HG03520 (cell line): ENCODE results near the gene COPS9.

Experiments
- ATAC-seq: cut with Tn5 transposase; IDR thresholded peaks from one replicate; pipeline ENCODE4 v1.9.1; 2021; ENCODE audit warnings: mild to moderate bottlenecking, moderate library complexity; ENCODE audit not compliant: unreplicated experiment

The COPS9 gene

GRCh38 chr2:240137596-240138253 is 1.6 kb upstream of the COPS9 start:
- no peak for ATAC-seq

DNA sequence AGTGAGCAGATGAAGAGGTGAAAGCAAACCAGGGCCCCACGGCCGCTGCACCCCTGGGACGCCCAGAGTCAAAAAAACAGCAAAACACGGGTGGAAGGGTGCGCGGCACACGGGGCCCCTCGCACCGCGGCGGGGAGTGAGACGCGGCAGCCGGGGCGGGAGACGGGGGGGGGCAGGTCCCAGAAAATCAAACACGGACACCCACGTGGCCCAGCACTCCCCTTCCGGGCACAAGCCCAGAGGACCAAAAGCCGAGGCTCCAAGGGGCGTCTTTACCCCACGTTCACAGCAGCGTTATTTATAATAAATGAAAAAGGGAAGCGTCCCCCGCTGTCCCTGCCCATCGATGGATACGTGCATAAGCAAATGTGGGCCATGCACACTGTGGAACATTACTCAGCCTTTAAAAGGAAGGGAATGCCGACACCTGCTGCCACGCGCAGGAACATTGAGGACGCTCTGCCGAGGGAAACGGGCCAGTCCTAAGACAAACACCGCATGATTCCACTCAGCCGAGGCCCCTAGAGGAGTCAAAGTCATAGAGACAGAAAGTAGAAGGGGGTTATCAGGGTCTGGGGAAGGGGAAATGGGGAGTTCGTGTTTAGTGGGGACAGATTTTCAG is 677 bp upstream of the COPS9 start:
- no peak for ATAC-seq

GRCh38 chr2:240135706-240136012 is 446 bp downstream of the COPS9 start:
- ATAC-seq: peak; percentile 26

DNA sequence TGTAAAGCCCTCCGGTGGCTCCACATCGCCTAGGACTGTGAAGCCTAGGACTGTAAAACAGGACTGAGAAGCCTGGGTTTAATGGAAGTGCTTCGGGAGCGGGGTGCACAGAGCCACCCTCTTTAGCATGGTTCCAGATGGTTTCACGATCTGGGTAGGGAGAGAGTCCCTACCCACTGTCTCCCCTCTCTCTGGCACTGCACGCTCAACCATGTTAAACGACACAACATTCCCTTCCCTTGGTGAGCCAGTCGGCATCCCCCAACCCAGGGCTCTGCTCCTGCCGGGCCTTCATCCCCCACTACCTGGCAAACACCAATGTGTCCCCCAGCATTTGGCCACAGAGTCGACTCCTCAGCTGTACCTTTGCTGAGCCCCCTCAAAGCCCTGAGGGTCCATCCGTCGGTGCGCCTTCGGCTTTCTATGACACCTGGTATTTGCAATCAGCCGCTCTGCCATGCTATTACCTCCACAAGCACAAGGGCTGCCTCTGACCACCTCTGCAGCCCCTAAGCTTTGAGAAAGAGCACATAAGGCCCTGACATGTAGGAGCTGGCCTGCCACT is 1.1 kb downstream of the COPS9 start:
- no peak for ATAC-seq

DNA sequence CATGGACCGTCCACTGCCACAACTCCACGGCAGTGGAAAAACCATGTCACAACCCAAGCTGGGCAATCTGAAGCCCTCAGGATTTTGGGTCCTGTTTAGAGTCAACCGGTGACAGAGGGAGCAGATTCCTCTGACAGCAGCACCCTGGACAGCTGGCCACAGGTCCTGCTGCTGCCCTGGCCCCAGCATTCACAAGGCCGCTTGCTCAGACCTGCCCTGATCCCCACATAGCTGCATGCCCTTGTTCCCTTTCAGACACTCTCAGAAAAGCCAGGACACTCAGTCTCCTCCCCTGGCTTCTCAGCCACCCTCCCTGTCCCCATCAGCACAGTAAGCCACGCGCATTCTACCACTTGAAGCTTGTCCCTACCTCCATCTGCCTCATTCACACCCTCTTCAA is 1.6 kb downstream of the COPS9 start:
- no peak for ATAC-seq

GRCh38 chr2:240133401-240133800 is 2.7 kb downstream of the COPS9 start:
- ATAC-seq: no peak

DNA sequence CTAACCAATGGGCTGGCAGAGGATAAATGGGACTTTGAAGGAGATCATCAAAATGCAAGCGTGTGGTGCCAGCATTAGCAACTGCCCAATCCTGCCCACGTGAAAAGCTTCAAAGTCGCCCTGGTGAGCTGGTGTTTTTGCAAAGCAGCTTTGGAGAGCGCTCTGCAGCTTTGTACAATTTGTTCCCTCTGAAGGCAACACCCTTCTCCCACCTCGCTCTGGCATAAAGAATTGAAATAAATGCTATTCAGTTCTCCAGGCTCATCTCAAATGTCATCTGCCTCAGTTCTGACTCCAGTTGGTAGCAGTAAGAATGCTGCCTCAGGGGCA is 3.5 kb downstream of the COPS9 start:
- no peak for ATAC-seq

- no peak for ATAC-seq
Observed at GRCh38 chr2:240131941-240132650, 4.0 kb downstream of the COPS9 start.

DNA sequence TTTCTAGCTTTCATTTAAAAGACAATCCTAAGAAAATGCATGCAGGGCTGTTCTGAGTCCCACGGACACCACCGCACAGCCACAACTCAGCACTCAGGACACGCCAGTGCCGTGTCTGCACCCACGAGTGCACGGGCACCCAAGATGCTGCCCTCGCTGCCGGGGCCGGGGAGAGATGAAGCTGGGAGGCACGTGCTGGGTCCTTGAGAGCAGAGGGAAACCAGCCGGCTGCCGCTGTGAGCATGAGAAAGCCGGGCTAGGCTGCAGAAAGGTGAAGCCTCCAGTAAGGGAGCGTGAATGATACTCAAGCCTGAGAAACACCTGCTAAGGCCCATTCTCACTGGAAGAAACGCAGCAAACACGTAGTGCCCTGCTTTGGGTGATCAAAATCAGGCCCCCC is 4.8 kb downstream of the COPS9 start:
- no peak for ATAC-seq

DNA sequence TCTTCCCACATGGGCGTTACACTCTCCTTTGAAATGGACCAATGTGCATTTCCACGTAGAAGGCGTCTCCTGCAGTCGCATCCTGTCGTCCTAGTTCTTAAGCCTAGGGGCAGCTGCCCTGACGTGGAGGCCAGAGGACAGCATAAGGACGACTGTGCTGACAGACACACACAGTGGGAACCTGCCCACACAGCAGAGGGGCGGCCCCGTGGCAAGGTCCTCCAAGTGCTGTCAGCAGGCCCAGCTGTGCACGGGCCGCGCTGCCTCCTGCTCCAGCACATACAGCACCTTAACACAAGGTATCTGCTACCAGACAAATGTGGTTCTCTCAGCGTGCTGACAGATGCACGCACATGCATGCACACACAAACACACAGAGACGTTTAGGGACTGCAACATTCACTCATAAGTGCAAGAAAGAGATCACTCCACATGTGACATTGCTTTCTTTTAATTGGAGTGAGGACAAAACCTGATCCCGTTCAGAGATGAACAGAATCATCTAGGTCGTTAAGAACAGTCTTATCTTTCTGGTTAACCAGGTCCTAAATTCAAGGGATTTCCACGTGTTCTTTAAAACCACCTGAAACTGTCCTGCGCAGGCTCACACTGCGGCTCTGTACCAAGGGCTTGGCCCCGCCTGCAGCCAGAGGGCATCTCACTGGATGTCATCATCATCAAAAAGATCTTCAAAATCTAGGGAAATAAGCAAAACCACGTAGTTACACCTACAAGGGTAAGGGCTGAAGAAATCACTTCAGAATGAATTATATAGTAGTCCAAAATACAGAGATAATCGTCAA is 5.5 kb downstream of the COPS9 start:
- no peak for ATAC-seq

DNA sequence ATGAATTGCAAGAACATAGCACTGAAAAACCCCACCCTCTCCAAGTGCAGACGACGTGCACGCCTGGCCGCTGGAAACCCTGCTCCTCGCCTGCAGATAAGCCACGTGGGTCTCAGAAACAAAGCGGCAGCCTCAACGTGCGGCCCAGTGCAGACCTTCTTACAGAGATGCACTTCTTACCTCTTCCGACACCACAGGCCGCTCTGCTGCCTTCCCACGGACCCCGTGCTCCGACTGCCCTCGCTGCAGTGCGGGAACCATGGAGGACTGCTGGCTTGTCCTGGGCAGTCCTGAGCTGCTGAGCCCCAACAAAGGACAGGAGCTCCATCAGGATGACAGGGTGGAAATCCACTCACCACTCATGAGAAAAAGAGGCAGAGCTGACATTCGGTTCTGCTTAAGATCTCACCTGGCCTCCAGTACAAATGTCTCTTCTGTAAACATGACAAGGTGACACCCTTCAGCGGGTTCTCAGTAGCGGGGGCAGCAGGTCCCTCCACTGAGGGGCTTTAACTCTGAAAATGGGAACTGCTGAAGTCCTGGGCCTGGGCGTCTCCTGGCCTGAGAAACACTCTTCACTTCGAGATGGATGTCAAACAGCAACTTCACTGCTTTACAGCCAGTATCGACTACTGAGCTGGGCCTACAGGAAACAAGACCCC is 6.2 kb downstream of the COPS9 start:
- no peak for ATAC-seq

- no peak for ATAC-seq
Observed at GRCh38 chr2:240129311-240129710, 6.8 kb downstream of the COPS9 start.

DNA sequence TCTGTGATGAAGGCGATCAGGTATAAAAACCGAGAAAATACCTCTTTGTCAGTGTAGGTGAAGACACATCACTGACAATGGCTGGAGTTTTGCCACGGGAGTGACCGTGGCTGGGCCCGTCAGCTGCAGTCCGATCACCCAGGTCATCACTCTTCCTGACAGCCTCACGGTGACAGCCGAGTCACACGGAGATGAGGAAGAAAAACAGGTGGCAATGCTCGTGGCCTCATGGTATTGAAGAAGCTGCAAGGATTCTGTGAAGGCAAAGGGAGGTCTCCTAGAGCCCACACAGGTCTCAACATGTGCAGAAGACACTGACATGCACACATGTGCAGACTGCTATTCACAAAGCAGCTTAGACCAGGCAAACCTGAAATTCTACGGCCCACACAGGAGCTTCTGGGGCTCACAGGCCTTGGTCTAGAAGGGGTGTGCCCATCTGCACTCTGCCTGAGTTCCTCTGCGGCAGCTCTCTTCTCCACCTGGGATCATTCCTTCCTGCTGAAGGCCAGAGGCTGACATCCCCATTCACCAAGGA is 7.4 kb downstream of the COPS9 start:
- no peak for ATAC-seq

DNA sequence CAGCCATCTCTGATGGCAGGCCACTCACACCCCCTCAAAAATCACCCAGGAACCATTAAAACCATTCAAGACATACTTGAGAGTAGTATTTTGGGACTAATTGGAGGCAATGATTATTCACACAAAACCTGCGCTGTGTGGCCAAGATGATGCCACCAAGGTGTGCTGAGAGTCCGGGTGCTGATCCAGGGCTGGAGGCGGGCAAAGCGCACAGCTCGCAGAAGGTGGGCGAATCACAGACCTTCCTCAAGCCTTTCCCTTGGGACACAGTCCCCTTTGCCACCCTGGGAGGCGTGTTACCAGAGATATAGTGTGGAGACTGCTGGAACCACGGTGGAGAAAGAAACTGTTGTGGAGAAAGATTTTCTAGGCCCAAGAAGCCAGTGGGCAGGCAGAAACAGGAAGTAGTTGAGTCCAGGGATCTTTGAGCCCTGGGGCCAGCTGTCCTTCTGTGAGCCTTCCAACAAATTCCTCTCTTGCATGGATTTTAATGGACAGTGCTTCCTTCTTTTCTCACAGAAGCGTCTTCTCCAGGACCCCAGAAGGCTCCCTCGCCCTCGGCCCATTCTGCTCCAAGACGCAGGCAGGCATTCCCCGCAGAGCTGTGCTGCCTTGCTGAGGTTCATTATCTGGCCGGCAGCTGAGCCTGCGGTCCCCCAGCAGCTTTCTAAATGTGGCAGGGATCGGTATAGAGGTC is 8.0 kb downstream of the COPS9 start:
- ATAC-seq: no peak

DNA sequence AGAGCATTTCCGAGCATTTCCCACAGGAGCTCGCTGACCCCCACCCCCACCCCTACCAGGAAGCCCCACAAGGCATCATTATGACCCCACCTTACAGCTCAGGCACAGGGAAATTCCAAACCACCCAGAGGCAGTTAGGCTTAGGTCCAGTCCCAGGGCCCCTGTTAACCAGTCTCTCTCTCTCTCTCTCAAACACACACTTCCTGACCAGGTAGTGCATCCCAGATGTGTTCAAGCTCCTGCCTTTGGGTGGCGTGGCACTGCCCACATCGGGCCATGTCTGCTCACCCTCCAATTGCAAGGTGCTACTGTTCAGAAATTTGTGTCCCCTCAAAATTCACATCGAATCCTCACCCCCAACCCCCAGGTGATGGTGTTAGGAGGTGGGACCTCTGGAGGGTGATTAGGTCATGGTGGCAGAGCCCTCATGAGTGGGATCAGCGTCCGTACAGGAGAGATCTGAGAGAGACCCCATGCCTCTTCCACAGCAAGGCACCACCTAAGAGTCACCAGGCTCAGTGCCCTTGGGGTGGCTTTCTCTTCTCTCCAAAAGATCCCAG is 8.8 kb downstream of the COPS9 start:
- ATAC-seq: no peak

DNA sequence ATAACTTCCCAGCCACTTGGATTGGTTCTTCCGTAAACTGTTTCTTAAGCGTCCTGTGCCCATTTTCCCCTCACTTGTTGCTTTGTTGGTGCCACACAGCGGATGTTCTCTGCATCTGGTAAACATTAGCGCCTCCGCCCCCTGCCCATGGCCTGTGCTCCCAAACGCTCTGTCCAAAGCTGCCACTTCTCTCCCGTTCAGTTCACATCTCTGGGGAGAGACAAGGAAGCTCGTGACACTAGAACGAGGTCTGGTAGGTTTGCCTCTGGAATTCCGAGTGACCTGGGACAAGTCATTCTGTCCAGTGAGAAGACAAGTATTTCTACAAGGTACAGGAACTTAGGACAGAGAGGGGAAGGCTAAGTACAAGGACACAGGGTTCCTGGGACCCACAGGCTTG is 9.4 kb downstream of the COPS9 start:
- ATAC-seq: no peak

DNA sequence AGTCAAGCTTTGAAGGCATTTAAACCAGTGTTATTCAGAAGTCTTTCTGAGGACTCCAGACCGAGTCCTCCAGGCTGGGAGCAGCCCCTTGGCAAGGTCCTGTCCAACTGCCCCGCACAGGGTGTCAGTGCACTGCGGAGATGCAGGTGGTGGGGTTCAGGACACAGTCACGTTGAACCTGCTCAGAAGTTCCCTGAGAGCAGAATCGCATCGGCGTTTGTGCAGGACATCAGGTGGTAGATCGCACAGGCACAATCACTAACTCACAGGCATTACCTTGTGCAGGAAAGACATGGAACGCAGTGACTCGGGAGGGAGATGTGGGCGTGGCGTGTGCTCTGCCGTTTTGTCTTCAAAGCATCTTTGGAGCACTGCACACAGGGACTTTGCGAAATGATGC is 10.4 kb downstream of the COPS9 start:
- no peak for ATAC-seq

DNA sequence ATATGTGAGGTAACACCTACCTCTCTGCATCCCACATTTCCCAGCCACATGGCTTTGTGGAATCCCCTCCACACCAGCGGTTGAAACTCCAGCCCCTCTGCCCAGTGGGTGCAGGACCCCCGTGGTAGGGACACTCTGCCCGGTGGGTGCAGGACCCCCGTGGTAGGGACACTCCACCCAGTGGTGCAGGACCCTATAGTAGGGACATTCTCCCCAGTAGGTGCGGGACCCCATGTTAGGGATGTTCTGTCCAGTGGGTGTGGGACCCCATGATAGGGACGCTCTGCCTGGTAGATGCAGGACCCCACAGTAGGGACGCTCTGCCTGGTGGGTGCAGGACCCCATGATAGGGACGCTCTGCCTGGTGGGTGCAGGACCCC is 11.5 kb downstream of the COPS9 start:
- no peak for ATAC-seq

DNA sequence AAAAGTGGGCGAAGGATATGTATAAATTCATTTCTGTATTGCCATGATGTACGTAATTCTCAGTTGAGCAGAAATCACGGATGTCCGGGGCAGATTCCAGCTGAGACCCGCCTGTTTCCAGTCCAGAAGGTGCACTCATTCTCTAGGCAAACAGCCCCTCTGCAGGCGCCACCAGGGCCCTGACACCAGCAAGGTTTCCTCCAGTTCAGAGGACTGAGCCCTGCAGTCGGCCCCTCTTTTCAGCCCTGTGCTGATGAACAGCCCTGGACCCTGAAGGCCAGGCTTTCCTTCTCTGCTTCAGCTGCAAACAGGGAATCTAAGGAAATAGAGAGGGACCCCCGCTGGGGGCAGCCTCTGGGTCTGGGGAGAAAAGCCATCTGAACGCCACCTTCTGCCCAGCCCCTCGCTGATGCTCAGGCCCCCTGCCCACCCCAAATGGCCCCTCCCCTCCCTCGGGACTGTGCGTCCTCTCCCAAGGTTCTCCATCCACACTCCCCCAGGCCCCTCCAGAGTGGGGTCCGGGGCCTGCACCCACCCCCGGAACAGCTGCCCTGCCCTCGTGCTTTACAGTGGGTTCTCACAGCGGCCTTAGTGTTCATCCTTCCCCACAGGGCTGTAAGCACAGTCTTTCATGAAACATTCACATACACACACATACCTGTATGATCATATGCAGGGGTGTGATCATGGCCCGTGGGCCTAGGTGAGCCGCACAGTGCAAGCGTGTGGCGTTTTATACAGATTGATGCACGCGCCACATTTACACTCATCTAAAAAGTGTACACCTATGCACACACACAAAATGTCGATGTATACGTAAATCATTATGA is 12.1 kb downstream of the COPS9 start:
- no peak for ATAC-seq
